HEK293T (cell line): Measurements from ENCODE around the gene ADAMTS3.

Experiments used
- BHLHE40 ChIP-seq: fragments of 450-650 bp; IDR thresholded peaks from 2 replicates; pipeline ENCODE4 v1.6.1; 2016; ENCODE audit warnings: mild to moderate bottlenecking, moderate library complexity, borderline replicate concordance
- ELF4 ChIP-seq: fragments of 450-650 bp; IDR thresholded peaks from 2 replicates; pipeline ENCODE4 v1.6.1; 2017; ENCODE audit warnings: antibody characterized with exemption
- FOXA1 ChIP-seq: fragments of 450-650 bp; IDR thresholded peaks from 2 replicates; pipeline ENCODE4 v1.6.1; 2016; ENCODE audit warnings: mild to moderate bottlenecking
- FOXK2 ChIP-seq: fragments of 450-650 bp; IDR thresholded peaks from 2 replicates; pipeline ENCODE4 v1.6.1; 2016; ENCODE audit warnings: mild to moderate bottlenecking
- FOXM1 ChIP-seq: fragments of 450-650 bp; IDR thresholded peaks from 2 replicates; pipeline ENCODE4 v1.6.1; 2017; ENCODE audit warnings: mild to moderate bottlenecking, borderline replicate concordance
- HDGF ChIP-seq: fragments of 450-650 bp; IDR thresholded peaks from 2 replicates; pipeline ENCODE4 v1.6.1; 2017; ENCODE audit warnings: antibody characterized with exemption, borderline replicate concordance
- L3MBTL2 ChIP-seq: fragments of 450-650 bp; conservative IDR thresholded peaks from 2 replicates; pipeline ENCODE4 v1.6.1; 2016; ENCODE audit warnings: mild to moderate bottlenecking
- LEF1 ChIP-seq: fragments of 450-650 bp; IDR thresholded peaks from 2 replicates; pipeline ENCODE4 v1.6.1; 2017; ENCODE audit warnings: mild to moderate bottlenecking, borderline replicate concordance
- NFRKB ChIP-seq: fragments of 450-650 bp; IDR thresholded peaks from 2 replicates; pipeline ENCODE4 v1.6.1; 2016; ENCODE audit warnings: mild to moderate bottlenecking, moderate library complexity
- SP1 ChIP-seq: fragments of 450-650 bp; IDR thresholded peaks from 2 replicates; pipeline ENCODE4 v1.6.1; 2017
- SUZ12 ChIP-seq: fragments of 450-650 bp; IDR thresholded peaks from 2 replicates; pipeline ENCODE4 v1.6.1; 2016; ENCODE audit warnings: mild to moderate bottlenecking
- TARDBP ChIP-seq: fragments of 450-650 bp; IDR thresholded peaks from 2 replicates; pipeline ENCODE4 v1.6.1; 2016

- TF ChIP-seq L3MBTL2 = no peak
- no peak for TF ChIP-seq FOXM1
- no peak for TF ChIP-seq TARDBP
- no peak for TF ChIP-seq FOXK2
- TF ChIP-seq LEF1 = no peak
- no peak for TF ChIP-seq NFRKB
- no peak for TF ChIP-seq FOXA1
- no peak for TF ChIP-seq SP1
- no peak for TF ChIP-seq SUZ12
- no peak for TF ChIP-seq BHLHE40
- TF ChIP-seq ELF4 = no peak
- TF ChIP-seq HDGF = no peak
Observed at GRCh38 chr4:72312032-72312650, 256.9 kb downstream of the ADAMTS3 start.
